NT2/D1 (cell line): ENCODE results near the gene OSBPL7.

Experiments
- YY1 ChIP-seq: IDR thresholded peaks from 2 replicates; pipeline ENCODE4 v1.6.1; 2011; ENCODE audit not compliant: insufficient read length, insufficient read depth
- ZNF274 ChIP-seq: IDR thresholded peaks from 2 replicates; pipeline ENCODE4 v1.6.1; 2011; ENCODE audit warnings: mild to moderate bottlenecking, low read depth, low read length

GRCh38 chr17:47848198-47848513 lies 26.6 kb upstream of the OSBPL7 start:
- TF ChIP-seq ZNF274 (no peak), YY1 (no peak)
